Fibroblast of peridontal ligament (primary cell): ENCODE data around the gene ITGA8.

ENCODE experiments used
- DNase-seq: peaks from one replicate; pipeline ENCODE4 v3.0.0-alpha.2; 2010; ENCODE audit errors: extremely low read depth

Gene ITGA8

DNA sequence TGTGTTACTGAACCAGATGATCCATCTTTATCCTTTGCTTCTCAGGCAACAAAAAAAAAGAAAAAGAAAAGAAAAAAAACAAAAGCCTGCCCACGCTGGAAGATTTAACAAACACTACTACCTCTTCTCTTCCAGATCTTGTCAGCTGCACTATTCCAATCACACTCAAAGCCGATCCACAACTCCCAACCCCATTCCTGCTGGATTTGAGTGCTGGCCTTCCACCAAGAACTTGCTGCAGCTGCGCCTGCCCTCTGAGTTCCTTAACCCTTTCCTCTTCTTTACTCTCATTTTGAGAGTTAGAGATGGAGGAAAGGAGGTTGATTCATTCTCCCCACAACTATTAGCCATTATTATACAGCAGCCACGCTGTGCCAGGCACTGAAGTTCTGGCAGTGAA lies 16.0 kb upstream of the ITGA8 start:
- DNase-seq, result peak; percentile 73

DNA sequence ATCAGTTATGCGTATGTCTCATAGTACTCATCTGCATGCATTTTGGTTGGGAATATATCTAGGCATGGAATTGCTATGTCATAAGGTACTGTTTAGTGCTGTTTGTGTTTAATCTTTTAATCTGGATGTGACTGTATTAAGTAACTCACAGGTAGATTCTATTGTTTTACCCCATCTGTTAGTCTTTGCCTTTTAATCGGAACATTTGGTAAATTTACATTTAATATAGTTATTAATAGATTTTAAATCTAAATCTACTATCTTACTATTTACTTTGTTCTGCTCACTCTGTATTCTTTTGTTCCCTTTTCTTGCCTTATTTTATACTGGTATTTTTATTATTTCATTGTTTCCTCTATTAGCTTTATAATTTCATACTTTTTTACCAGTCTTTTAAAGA lies 10.6 kb upstream of the ITGA8 start:
- no peak for DNase-seq

DNA sequence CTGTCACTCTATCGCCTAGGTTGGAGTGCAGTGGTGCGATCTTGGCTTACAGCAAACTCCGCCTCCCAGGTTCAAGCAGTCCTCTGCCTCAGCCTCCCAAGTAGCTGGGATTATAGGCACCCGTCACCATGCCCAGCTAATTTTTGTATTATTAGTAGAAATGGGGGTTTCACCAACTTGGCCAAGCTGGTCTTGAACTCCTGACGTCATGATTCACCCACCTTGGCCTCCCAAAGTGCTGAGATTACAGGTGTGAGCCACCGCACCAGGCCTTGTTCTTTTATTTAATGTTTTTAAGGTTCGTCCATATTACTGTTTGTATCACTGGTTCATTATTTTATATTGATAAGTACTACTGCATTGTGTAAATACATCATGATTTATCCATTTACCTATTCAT lies 10.2 kb upstream of the ITGA8 start:
- DNase-seq, result no peak

DNA sequence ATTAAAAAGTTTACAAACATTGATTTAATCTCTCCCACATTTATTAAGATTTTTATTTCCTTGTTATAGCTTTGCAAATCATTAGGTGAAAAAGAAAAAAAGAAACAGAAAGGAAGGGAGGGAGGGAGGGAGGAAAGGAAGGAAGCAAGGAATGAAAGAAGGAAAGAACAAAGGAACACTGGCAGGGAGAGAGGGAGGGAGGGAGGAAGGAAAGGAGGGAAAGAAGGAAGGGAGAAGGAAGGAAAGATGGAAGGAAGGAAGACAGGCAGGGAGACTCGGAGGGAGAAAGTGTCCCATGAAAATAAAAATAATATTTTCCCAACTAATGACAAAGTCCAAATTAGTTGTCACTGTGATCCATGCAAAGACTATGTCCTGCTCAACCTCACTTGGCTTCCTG lies 6.3 kb upstream of the ITGA8 start:
- no peak for DNase-seq

DNA sequence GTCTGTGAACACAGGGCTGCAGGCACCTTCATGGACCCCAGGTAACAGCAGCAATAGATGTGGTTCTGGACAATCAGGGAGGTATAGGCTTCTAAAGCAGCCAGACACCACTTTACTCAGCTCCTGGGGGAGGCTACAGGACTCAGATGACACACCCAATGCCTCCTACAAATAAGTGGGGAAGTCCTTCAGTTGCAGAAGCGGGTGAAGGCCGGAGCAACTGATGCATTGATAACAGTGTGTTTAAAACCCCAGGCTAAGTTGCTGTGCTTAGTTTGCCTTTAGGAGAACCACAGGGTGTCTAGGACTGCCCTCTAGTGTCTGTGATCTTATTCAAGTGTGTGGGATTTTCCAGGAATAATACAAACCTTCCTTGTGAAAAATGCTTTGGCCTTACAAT lies 5.9 kb upstream of the ITGA8 start:
- peak; percentile 86 for DNase-seq

DNA sequence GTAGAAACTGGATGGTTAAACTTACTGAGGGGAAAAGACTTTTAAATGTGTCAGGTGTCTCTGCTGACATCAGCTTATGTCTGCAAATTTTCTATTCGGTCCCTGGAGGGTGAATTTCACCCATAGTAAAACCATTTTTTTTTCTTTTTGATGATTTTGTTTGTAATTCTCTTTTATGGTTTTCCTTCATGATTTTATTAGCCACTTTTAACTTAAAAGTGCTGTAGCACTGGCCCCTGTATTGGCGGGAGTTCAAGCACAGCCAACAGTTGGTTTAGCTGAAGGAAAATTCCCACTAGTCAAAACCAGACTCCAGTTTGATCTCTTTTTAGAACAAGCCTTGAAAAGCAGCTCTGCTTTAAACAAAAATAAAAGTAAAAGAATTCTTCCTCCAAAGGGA lies 5.0 kb upstream of the ITGA8 start:
- DNase-seq, result no peak

DNA sequence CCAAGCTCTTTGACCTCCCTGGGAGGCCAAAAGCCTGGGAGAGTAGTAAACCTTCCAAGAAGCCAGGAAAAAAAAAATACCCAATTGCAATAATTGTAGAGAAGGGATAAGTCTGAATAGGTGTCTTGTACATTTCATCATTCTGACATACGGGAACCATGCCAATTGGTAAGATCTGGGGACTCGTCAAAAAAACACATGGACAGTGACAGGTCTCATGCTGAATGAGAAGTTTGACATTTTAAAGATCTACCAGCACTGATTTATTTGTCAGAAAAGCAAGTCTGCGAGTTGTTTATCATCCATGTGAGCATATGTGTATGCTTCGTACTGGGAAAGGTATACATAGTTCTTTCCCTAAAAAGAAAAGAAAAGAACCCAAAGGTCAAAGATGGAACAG lies 4.1 kb upstream of the ITGA8 start:
- no peak for DNase-seq

DNA sequence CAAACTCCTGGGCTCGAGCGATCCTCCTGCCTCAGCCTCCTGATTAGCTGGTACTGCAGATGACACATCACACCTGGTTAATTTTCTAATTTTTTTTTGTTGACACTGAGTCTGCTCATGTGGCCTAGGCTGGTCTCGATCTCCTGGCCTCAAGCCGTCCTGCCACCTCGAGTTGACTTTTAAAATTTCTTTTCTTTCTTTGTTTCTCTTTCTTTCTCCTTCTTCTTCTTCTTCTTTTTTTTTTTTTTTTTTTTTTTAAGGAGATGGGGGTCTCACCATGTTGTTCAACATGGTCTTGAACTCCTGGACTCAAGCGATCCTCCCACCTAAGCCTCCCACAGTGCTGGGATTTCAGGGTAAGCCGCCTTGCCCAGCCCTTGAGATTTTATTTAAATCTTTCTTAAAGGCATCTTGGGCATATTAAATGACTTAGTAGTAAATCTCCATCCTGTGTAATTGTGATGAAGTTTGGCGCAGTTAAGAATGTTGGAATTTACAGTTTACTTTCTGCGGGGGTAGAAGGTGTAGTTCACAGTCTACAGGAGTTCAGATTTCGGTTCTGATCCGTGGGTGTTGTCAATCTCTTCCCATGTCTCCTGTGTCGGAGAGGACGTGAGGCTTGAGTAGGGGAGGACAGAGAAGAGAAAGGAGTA lies 1.0 kb upstream of the ITGA8 start:
- DNase-seq, result no peak

DNA sequence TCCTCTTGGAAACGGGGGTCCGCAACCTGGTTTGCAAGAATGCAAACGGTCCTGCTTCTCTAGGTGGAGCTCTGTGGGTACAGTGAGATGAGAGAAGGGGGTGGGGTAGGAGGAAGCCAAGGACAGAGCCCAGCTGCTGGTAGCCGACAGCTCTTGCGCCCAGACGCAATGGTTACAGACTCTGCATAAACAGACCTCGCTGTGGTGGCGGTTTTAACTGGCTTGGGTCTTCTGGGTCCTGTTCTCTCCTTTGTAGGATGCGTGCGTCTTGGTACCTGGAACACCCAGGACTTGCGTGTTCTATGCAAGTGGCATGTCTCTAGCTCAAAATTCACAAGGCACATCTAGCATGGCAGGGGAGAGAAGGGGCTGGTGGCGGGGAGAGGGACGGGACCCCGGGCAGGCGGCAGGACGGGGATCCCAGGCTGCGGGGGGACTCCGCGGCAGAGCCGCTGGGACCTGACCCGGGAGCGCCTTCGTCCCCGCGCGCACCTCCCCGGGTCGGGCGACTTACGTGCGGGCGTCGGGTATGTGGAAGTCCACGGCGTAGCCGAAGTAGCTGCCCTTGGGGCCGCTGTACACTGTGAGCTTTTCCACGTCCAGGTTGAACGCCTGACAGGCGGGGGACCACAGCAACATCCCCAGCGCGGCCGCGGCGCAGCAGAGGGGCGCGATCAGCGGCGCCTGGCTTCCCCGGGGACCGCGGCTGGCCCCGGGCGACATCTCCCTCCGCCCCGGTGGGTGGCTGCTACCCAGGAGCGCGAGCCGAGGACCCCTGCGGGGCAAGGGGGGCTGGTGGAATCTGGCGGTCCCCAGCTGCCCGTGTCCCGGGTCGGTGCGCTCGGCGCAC lies 448 bp downstream of the ITGA8 start:
- DNase-seq, result peak; percentile 39

DNA sequence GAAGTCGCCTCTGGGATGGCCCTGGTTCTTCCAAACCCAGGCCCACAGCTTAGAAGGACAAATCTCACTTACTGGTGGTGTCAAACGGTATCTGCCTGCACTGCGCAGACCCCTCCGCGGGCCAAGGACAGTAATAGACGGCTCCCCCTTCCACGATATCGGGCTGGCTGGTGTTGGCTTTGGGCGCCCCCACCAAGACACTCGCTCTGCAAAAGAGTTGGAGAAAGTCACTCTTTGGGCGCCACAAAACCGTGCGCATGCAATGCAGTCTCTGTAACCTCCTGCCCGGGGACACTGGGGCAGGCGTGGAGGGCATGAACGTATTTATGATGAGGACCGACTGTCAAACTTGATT lies 1.1 kb downstream of the ITGA8 start:
- no peak for DNase-seq

DNA sequence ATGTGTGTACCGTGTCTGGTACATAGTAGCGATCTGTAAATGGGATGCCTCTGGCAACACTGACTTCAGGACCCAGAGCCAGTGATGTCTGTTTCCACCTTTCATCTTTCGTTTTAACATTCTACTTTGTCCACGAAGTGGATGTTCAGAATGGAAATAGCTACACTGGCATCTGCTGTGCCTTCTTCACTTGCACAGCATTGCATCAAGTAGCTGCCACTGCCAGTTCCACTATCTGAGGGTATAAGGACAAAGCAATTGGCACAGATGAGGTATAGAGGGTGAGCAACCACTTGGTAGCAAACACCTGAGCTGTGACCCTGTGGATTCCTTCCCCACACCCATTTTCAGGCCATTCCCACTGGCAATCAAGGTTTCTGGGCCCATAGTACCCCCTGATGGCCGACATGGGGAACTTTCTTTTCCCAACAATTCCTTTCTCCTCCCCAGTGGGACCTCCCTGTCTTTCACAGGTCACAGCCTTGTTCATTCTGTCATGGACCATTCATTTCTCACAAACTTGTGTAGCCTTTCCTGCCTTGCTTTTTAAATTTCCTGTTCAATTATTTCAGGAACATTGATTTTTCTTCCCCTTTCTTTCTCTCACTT lies 4.0 kb downstream of the ITGA8 start:
- DNase-seq, result peak; percentile 50

DNA sequence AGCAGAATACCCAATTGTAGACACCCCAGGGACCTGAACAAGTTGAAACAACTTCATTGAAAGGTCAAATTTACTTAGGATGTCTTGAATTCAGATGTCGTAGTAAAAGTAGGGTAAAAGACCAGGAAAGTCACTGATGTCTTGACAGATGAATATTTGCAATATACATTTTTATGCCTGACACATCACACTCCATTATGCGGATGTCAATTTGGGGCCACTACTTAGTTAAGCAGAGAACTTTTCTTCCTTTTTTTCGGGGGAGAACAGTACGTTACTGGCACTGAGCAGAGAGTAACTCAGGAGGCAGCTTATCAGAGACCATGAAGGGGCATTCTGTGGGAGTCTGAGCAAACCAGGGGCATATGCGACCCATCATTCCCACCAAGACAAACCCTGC lies 4.9 kb downstream of the ITGA8 start:
- no peak for DNase-seq

DNA sequence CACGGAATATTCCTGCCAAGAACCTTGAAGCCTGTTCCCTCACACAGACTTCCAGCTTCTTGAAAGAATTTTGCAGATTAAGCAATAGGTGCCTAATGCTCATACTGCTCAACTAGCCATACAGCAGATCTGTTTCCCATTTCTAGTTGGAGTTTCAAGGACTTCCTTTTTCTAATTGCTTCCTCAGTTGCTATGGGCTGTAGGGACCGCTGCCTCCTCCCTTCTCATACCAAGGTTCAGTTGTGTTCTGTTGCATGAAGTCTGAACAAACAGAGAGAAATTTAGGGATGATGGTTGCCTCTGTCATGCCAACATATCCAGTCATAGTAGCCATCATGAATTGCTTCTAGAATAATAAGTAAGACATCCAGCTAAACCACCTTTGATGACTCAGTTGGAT lies 6.8 kb downstream of the ITGA8 start:
- DNase-seq, result peak; percentile 61

DNA sequence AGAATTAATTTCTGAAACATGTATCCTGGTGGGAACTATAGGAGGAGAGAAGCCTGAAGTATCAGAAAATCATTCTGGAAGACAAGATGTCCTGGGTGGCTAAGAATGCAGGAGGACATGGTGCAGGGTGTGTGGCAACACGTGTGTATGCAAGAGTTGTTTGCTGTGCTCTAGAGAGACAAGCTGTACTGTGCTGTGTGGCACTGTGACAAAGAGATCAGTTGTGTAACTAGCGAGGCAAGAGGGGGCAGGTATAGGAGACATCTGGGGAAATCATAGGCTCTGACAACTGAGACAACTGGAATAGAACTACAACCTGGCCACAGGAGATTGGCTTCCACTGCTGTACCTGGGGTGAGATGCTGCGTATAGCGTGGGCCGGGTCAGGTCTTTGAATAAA lies 9.3 kb downstream of the ITGA8 start:
- DNase-seq, result no peak

DNA sequence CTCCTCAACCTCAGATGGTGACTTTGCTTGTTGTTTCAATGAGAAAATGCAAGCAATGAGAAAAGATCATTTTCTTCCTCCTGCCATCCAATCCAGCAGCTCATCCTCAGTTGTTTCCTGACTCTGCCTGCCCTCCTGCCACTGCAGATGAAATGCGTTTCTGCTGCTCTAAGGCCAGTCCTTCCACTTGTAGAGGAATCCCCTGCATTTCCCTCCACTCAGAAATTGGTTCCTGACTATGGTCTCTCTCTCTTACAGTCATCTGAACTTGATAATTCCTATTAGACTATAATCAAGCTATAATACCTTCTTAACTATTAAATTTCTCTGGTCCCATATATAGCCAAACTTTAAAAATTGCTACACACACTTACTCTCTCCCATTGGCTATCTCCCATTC lies 14.4 kb downstream of the ITGA8 start:
- DNase-seq, result no peak

DNA sequence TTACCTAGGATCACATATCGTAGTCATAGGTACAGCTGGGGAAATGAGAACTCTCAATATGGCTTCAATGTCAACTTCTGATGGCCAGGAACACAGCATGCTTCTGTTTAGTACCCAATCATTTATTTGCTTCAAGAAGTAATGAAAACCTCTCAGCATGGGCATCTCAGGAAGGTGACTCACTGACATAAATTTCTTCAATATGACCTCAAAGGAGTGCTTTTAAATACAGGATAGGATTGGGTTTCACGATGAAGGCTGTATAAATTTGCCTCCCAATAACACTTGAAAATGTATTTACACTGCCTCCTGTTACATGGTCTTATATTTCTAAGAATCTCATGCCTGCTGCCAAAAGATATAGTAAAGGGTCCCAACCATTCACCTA lies 15.1 kb downstream of the ITGA8 start:
- DNase-seq, result peak; percentile 60

DNA sequence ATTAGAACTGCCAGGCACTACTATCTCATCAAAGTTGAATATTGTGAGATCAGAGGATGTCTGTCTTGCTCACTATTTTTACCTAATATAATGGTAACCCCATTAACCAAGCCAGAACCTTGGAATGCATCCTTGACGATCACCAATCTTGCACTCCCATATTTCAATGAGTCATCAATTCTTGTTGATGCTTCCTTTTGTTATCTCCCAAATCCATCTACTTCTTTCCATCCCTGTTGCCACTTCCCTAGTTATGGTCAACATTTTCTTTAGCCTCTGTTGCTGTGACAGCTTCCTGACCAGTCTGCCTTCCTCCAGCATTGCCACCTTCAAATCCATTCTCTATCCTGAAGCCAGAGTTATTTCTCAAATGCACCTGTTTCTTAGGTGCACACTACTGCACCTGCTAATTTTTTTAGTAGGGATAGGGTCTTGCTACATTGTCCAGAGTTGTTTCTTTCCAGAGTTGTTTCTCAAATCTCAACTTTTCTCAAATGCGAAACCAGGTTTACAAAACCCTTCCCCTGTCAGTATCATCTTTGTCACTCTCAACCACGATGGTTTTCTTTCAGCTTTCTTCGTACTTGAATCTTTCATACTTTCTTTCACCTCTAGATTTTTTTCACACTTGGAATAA lies 15.7 kb downstream of the ITGA8 start:
- DNase-seq, result no peak

DNA sequence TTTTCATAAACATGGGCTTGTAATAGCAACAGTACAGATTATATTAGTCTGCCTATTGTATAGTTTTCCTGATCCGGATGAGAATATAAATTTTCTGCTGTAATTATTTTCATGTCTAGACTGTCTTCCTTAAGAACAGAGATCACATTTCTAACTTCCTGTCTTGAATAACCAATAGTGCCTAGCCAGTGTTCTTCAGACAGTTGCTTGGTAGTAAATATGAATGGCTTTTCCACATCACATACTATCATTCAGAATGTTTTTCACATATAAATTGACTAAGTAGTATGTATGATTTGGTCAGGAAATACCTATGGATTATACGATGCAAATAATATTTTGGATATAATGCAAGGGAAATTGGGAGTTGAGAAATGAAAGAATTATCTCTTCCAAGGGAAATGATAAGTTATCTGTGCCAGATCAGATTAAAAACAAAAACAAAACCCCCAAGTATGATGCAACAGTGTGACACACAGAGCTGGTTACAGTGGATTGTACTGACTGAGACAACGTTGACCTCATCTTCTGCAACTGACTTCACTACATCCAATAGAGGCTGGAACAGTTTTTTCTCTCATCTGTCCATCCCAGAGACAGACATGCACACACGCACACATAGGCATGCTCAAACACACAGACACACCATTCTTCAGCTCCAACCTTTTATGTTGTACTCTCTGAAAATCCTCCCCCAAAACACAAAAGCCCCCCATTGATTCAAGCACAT lies 16.4 kb downstream of the ITGA8 start:
- peak; percentile 71 for DNase-seq

DNA sequence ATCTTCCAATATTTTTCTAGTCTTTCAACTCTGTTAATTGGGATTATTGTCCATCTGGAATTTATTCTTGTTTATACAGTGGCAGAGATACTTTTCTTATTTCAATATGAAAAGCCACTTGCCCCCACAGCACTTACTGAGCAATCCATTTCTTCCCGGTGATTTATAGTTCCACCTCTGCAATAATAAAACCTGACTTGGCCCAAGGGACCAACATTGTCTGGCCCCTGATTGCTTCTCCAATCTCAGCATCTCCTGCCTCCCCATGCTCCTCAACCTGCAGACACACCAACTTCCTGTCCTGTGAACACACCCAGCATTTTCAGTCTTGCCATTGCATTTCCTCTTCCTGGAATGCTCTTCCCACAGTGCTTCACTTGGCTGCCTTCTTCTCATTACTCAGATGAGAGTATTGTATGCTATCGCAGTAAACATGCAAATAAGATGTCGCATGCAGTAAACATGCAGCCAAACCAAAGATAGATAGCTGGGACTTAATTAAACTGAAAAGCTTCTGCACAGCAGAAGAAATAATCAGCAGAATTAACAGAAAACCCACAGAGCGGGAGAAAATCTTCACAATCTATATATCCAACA lies 19.5 kb downstream of the ITGA8 start:
- no peak for DNase-seq

DNA sequence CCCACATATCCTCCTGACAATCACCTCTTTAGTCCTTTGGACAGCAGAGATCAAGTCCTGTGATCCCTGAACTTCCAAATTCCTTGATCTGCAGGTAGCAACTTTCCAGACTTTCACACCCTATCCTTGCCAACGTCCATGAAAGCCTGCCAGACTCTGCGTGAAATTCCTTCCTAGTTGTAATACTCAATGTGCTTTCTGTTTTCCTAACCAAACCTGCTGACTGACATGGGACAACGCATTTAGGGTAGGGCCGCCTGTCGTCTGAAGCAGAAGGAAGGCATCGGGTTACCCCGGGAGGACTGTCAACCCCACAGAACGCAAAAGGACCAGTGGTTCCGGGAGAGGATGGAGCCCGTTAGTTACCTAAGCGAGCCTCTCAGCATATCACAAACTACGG lies 23.9 kb downstream of the ITGA8 start:
- DNase-seq, result no peak

DNA sequence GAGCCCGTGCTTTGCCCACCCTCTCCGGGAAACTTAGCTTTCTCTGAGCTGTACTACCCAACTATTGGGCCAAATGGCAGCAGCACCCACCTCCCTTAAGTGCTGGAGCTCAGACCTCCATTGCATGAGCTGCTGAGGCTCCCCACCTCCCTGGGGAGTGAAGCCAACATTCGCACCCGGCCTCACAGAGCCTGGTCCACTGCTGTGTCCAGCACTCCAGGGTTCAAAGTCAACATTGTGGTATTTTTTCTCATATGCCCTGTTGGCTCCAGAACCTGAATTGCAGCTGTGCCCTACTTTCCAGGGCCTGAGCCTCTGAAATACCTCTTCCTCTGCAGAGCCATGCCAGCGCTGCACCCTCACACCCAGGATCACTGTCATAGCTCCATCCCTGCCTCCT lies 29.7 kb downstream of the ITGA8 start:
- no peak for DNase-seq

DNA sequence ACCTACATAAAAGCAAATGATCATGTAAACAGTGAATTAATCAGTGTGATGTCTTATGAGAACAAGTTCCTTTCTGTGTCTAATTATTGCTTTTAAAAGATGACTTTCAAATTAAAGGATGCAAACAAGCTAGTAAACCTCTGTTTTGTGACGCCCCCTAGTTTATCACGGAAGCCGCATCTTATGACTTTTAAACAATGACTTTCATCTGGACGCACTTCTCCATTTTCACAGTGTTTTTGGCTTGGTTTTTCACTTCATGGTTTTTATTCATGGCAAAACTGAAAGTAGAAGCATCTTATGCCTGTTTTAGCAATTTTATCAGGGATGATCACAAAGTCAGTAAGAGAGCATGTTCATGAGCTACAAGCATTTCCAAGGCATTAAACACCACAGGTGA lies 35.0 kb downstream of the ITGA8 start:
- DNase-seq, result no peak
